GM12878 (cell line): Measurements from ENCODE around the gene ANK2. TPM values are rescaled to one million over a fixed set of nuclear protein-coding genes. Genes with fewer than 3 reads are reported as not detected.

Experiments used
- ATAC-seq: fragments of 200-7000 bp; cut with Tn5 transposase; 3 replicates; pipeline ENCODE4 v1.9.1; 2020; ENCODE audit warnings: mild to moderate bottlenecking, moderate library complexity
- BruUV-seq: library from RNA; stranded (reverse); fragments of 400-500 nt; replicated peaks from 2 replicates; lab custom pipeline; 2021; lab: Mats Ljungman, UMichigan
- CTCF ChIA-PET: fragments of 300-600 bp; sonication (Branson Sonifier 250); formaldehyde crosslinking; extraction: SDS; loops from one replicate; lab custom pipeline; 2021; ENCODE audit warnings: inconsistent platforms; lab: Yijun Ruan, JAX
- POLR2A ChIA-PET: fragments of 350-600 bp; formaldehyde crosslinking; extraction: SDS; loops from one replicate; lab custom pipeline; 2021; ENCODE audit warnings: inconsistent platforms; lab: Charles Lee
- RAD21 ChIA-PET: fragments of 300-600 bp; sonication (Branson Sonifier 250); formaldehyde crosslinking; loops from one replicate; lab custom pipeline; 2023; ENCODE audit warnings: antibody characterized with exemption; ENCODE audit not compliant: unreplicated experiment; lab: Charles Lee
- SMC1A ChIA-PET: fragments of 300-600 bp; sonication (Branson Sonifier 250); formaldehyde crosslinking; loops from one replicate; lab custom pipeline; 2023; ENCODE audit not compliant: unreplicated experiment, uncharacterized antibody; lab: Charles Lee
- DNase-seq: peaks from one replicate; pipeline ENCODE4 v3.0.0-alpha.2; 2011; ENCODE audit warnings: low read depth, low spot score
- FAIRE-seq: peaks from 3 replicates; lab custom pipeline; 2011; peaks lifted over from hg19 to GRCh38; lab: Jason Lieb, UNC
- H2AFZ ChIP-seq: 2 replicates; pipeline ENCODE4 v1.6.0; 2011; ENCODE audit warnings: low read depth, low read length, control low read depth; ENCODE audit not compliant: control insufficient read depth
- H3K27ac ChIP-seq: 2 replicates; pipeline ENCODE4 v1.5.1; 2011; ENCODE audit warnings: control low read depth; ENCODE audit not compliant: control insufficient read depth, insufficient read depth
- H3K27me3 ChIP-seq, 2 experiments: replicated peaks in 1 of 2; 2 replicates each; pipeline versions ENCODE4 v1.6.0 to v1.6.1; 2011; ENCODE audit warnings: low read length in 1 of 2; ENCODE audit not compliant: control insufficient read depth in 2 of 2, insufficient read depth in 2 of 2
- H3K36me3 ChIP-seq, 2 experiments: 2 replicates each; pipeline ENCODE4 v1.5.1; 2011; ENCODE audit warnings: low read length in 1 of 2; ENCODE audit not compliant: control insufficient read depth in 2 of 2, insufficient read depth in 2 of 2
- H3K4me1 ChIP-seq: 2 replicates; pipeline ENCODE4 v1.6.1; 2011; ENCODE audit warnings: mild to moderate bottlenecking, low read length, moderate library complexity, mixed read lengths; ENCODE audit not compliant: control insufficient read depth, insufficient read depth
- H3K4me2 ChIP-seq: 2 replicates; pipeline ENCODE4 v1.6.0; 2011; ENCODE audit warnings: control low read depth; ENCODE audit not compliant: control insufficient read depth, insufficient read depth
- H3K4me3 ChIP-seq: fragments of 200-600 bp; sonication (generic); 2 replicates; pipeline ENCODE4 v1.5.1; 2016
- H3K79me2 ChIP-seq: 2 replicates; pipeline ENCODE4 v1.6.0; 2011; ENCODE audit warnings: low read length; ENCODE audit not compliant: control insufficient read depth, insufficient read depth
- H3K9ac ChIP-seq: 2 replicates; pipeline ENCODE4 v1.8.0; 2011; ENCODE audit warnings: low read length, control low read depth, mixed read lengths; ENCODE audit not compliant: control insufficient read depth, insufficient read depth
- H3K9me3 ChIP-seq: replicated peaks from 3 replicates; pipeline ENCODE4 v1.5.1; 2011; ENCODE audit warnings: mild to moderate bottlenecking, low read length; ENCODE audit not compliant: control insufficient read depth, insufficient read depth
- H4K20me1 ChIP-seq: 2 replicates; pipeline ENCODE4 v1.6.0; 2011; ENCODE audit not compliant: control insufficient read depth, insufficient read depth
- HSF1 ChIP-seq: fragments of 150-350 bp; IDR thresholded peaks from 2 replicates; pipeline ENCODE4 v1.6.1; 2014; ENCODE audit warnings: mild to moderate bottlenecking, low read depth, low read length
- MLLT1 ChIP-seq: fragments of 450-650 bp; IDR thresholded peaks from 2 replicates; pipeline ENCODE4 v1.6.1; 2016; ENCODE audit warnings: mild to moderate bottlenecking
- MYB ChIP-seq: fragments of 150-350 bp; IDR thresholded peaks from 2 replicates; pipeline ENCODE4 v1.6.1; 2014; ENCODE audit warnings: mild to moderate bottlenecking, low read depth, low read length, borderline replicate concordance
- NFIC ChIP-seq: IDR thresholded peaks from 2 replicates; pipeline ENCODE4 v1.6.1; 2012; ENCODE audit warnings: low read depth, mild to moderate bottlenecking, inconsistent platforms, low read length, moderate library complexity
- POLR2AphosphoS2 ChIP-seq: IDR thresholded peaks from 2 replicates; pipeline ENCODE4 v1.6.1; 2011; ENCODE audit warnings: low read depth, mild to moderate bottlenecking, low read length, improper control_type of control experiment, moderate library complexity
- RUNX3 ChIP-seq: IDR thresholded peaks from 2 replicates; pipeline ENCODE4 v1.6.1; 2012; ENCODE audit warnings: low read length, inconsistent platforms
- SMARCA5 ChIP-seq: fragments of 450-650 bp; IDR thresholded peaks from 2 replicates; pipeline ENCODE4 v1.6.1; 2017; ENCODE audit warnings: mild to moderate bottlenecking
- SRF ChIP-seq, 2 experiments: IDR thresholded peaks; 2 replicates each; pipeline ENCODE4 v1.6.1; 2011; ENCODE audit warnings: low read depth in 2 of 2, low read length in 2 of 2, mild to moderate bottlenecking in 1 of 2, moderate library complexity in 1 of 2
- SUZ12 ChIP-seq: fragments of 200-600 bp; sonication (generic); IDR thresholded peaks from one replicate; pipeline ENCODE4 v1.6.1; 2018; ENCODE audit warnings: antibody characterized with exemption, mild to moderate bottlenecking; ENCODE audit not compliant: unreplicated experiment
- ZZZ3 ChIP-seq: IDR thresholded peaks from 2 replicates; pipeline ENCODE4 v1.6.1; 2011; ENCODE audit warnings: low read depth; ENCODE audit not compliant: control insufficient read depth, insufficient read length
- WGBS: methylation state at CpG from one replicate; pipeline ENCODE4 v1.1.6; 2016; ENCODE audit warnings: low lambda C conversion rate; ENCODE audit not compliant: insufficient replicate concordance, insufficient coverage; ENCODE audit errors: missing lambda C conversion rate; 5-methylcytosine and 5-hydroxymethylcytosine counted together
- in situ Hi-C: fragments of 300-500 bp; cut with MboI; formaldehyde crosslinking; loops from 9 replicates; pipeline ENCODE4 v1.14.3; 2018; ENCODE audit warnings: mixed read lengths
- intact Hi-C: fragments of 100-400 bp; cut with micrococcal nuclease; formaldehyde crosslinking; loops from one replicate; pipeline ENCODE4 v1.14.2; 2022; ENCODE audit not compliant: unreplicated experiment
- polyA plus RNA-seq, 11 experiments: library from polyadenylated mRNA; depleted of rRNA in 4 of 11; unstranded in 6 of 11; stranded (reverse) in 5 of 11; fragments of >200 nt; fragmentation: Nextera tagmentation in 4 of 11; fragmentation: Illumina TruSeq in 1 of 11; extraction: Ambion mirVana in 4 of 11; extraction: Trizol in 1 of 11; gene quantifications; 1 replicate in 1 of 11; 2 replicates in 10 of 11; pipeline versions ENCODE4 v1.2.1 to v1.2.3, GENCODE V29; 2011 to 2016; ENCODE audit warnings: inconsistent platforms in 2 of 11, missing spikeins in 2 of 11, low read depth in 1 of 11
- total RNA-seq, 4 experiments: library from RNA; depleted of rRNA in 3 of 4; stranded (reverse); fragments of >200 nt in 3 of 4; fragmentation: Illumina TruSeq in 1 of 4; extraction: Trizol in 1 of 4; gene quantifications; 2 replicates each; pipeline versions ENCODE4 v1.2.1 to v1.2.3, GENCODE V29; 2013 to 2021

The ANK2 gene
- total and polyA plus RNA-seq, 10 of the 15 experiments (the other 5 are each of a cell fraction or from before 2014, with no cell fraction given) = 1.6 to 13.0 (median 4.1) TPM

GRCh38 chr4:113255628-113256027, 206.2 kb downstream of the ANK2 start:
- DNase-seq (no peak), FAIRE-seq (no peak), ATAC-seq (no peak)
- Histone ChIP-seq H3K9me3 (no peaks in the 10 kb centered on the region), H3K9ac (no peak overlapping the region), H3K4me1 (no peaks in the 10 kb centered on the region), H3K79me2 (no peaks in the 10 kb centered on the region), H3K4me3 (no peak overlapping the region), H3K4me2 (no peak overlapping the region), H4K20me1 (no peaks in the 10 kb centered on the region), H3K36me3 (no peaks in the 10 kb centered on the region), H3K27me3 (no peaks in the 10 kb centered on the region), H3K27ac (no peak overlapping the region), H2AFZ (no peak overlapping the region)
- intact Hi-C loops (loop anchor here (10.0 kb wide), 1 partner anchor 459 kb away; no protein-coding TSS in a partner anchor), in situ Hi-C loops (no loop called here)
- TF ChIP-seq MYB = no peak
- no peak for TF ChIP-seq ZZZ3
- no peak for TF ChIP-seq RUNX3
- BruUV-seq = no TSS peak
- ChIA-PET POLR2A (no interaction called here), SMC1A (no interaction called here), RAD21 (no interaction called here), CTCF (no interaction called here)
- 77% methylated on average over 6 of the region's 6 CpGs for WGBS

GRCh38 chr4:113256946-113257345, 207.5 kb downstream of the ANK2 start:
- DNase-seq (no peak), FAIRE-seq (no peak), ATAC-seq (no peak)
- intact Hi-C loops = loop anchor here (10.0 kb wide), 1 partner anchor 458 kb away; no protein-coding TSS in a partner anchor
- TF ChIP-seq NFIC (no peak), SUZ12 (no peak), SRF (IDR thresholded peaks at IDR 0.05; ENCODE audit: low read depth in 2 of 2, low read length in 2 of 2) (no peak), POLR2AphosphoS2 (no peak), MLLT1 (no peak), HSF1 (no peak), SMARCA5 (no peak)
- Histone ChIP-seq H3K79me2 (no peaks in the 10 kb centered on the region), H3K4me3 (no peak overlapping the region), H3K4me1 (no peaks in the 10 kb centered on the region), H3K27ac (no peak overlapping the region), H3K27me3 (no peaks in the 10 kb centered on the region), H3K9ac (no peak overlapping the region), H3K4me2 (no peak overlapping the region), H3K9me3 (no peaks in the 10 kb centered on the region), H3K36me3 (no peaks in the 10 kb centered on the region), H4K20me1 (no peaks in the 10 kb centered on the region), H2AFZ (no peak overlapping the region)
- CTCF ChIA-PET = interaction anchor here (1.0 to 1.2 kb wide), 2 partner anchors 11 to 21 kb away, joined by 3 read pairs; no protein-coding TSS in a partner anchor
- BruUV-seq = no TSS peak
- RAD21 ChIA-PET = no interaction called here
- POLR2A ChIA-PET = no interaction called here
- WGBS = 74% methylated on average over 5 of the region's 5 CpGs
- SMC1A ChIA-PET = interaction anchor here (0.8 to 1.9 kb wide), 2 partner anchors 9 to 13 kb away, joined by 3 to 4 read pairs; no protein-coding TSS in a partner anchor
- in situ Hi-C loops = no loop called here
